DND-41 (cell line): ENCODE data around the gene SERPIND1.

ENCODE experiments used
- ATAC-seq: fragments of 200-7000 bp; cut with Tn5 transposase; 3 replicates; pipeline ENCODE4 v1.9.1; 2021; ENCODE audit warnings: low read depth; ENCODE audit not compliant: insufficient read depth
- DNase-seq: peaks from one replicate; pipeline ENCODE4 v3.0.0-alpha.2; 2020
- H2AFZ ChIP-seq: 2 replicates; pipeline ENCODE4 v1.6.0; 2012; ENCODE audit warnings: low read depth, low read length
- H3K27ac ChIP-seq: 2 replicates; pipeline ENCODE4 v1.5.1; 2012; ENCODE audit warnings: low read length, inconsistent platforms
- H3K27me3 ChIP-seq: fragments of 200-600 bp; sonication (generic); 2 replicates; pipeline ENCODE4 v1.6.0; 2012; ENCODE audit warnings: low read length, mild to moderate bottlenecking, inconsistent platforms; ENCODE audit not compliant: insufficient read depth, poor library complexity
- H3K36me3 ChIP-seq: 2 replicates; pipeline ENCODE4 v1.5.1; 2012; ENCODE audit warnings: low read length, inconsistent platforms; ENCODE audit not compliant: insufficient read depth
- H3K4me1 ChIP-seq: 2 replicates; pipeline ENCODE4 v1.5.1; 2012; ENCODE audit warnings: mild to moderate bottlenecking, low read length; ENCODE audit not compliant: insufficient read depth
- H3K4me2 ChIP-seq: 2 replicates; pipeline ENCODE4 v1.6.0; 2012; ENCODE audit warnings: mild to moderate bottlenecking, moderate library complexity, low read length, inconsistent platforms; ENCODE audit not compliant: insufficient read depth
- H3K4me3 ChIP-seq, 2 experiments: fragments of 200-600 bp in 1 of 2; shearing (Covaris generic) in 1 of 2; 2 replicates each; pipeline ENCODE4 v1.5.1; 2012 to 2016; ENCODE audit warnings: inconsistent platforms in 2 of 2, low read length in 2 of 2, mild to moderate bottlenecking in 2 of 2, low read depth in 1 of 2, moderate library complexity in 1 of 2
- H3K79me2 ChIP-seq: 2 replicates; pipeline ENCODE4 v1.6.0; 2012; ENCODE audit warnings: low read length, inconsistent platforms; ENCODE audit not compliant: insufficient read depth
- H3K9ac ChIP-seq: 2 replicates; pipeline ENCODE4 v1.6.0; 2012; ENCODE audit warnings: low read depth, mild to moderate bottlenecking, inconsistent platforms, low read length, moderate library complexity
- H3K9me3 ChIP-seq: 2 replicates; pipeline ENCODE4 v1.5.1; 2012; ENCODE audit warnings: low read length, moderate library complexity, mild to moderate bottlenecking, inconsistent platforms; ENCODE audit not compliant: insufficient read depth, severe bottlenecking
- H4K20me1 ChIP-seq: 2 replicates; pipeline ENCODE4 v1.6.0; 2012; ENCODE audit warnings: low read length; ENCODE audit not compliant: insufficient read depth
- EZH2 ChIP-seq: IDR thresholded peaks from 3 replicates; pipeline ENCODE4 v1.6.1; 2012; ENCODE audit warnings: borderline replicate concordance, low read depth, mild to moderate bottlenecking, moderate library complexity, low read length, inconsistent platforms; ENCODE audit not compliant: severe bottlenecking
- TF ChIP-seq, protein P1 (sequence below): IDR thresholded peaks from 2 replicates; pipeline ENCODE4 v1.5.1; 2012; ENCODE audit warnings: borderline replicate concordance, low read length, moderate library complexity, mild to moderate bottlenecking; ENCODE audit not compliant: poor library complexity, severe bottlenecking; ENCODE audit errors: extremely low read depth

SERPIND1 gene

DNA sequence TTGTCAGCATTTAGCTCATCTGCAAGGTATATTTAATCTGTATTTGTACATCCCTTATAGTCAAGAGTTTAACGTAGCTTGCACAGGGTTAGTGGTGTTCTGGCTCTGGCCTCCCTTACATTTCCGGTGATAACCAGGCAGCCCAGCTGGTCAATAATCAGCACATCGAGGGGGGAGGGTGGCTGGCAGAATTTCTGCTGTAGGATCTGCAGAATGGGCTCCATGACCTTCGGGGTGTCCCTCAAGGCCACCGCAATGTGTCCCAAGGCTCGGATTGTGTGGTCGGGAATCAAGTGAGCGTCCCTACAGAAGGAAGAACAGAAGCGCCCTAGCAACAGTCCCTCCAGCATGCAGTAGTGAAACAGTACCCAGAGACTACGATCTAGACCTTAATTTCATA, 25.1 kb downstream of the SERPIND1 start:
- no peaks in the 10 kb centered on the region for H3K4me1 ChIP-seq
- H3K4me2 ChIP-seq, result no peak overlapping the region
- peaks cover 89% of the 10 kb centered on the region for H3K36me3 ChIP-seq
- H4K20me1 ChIP-seq, result no peaks in the 10 kb centered on the region
- ATAC-seq, result no peak
- no peak overlapping the region for H2AFZ ChIP-seq
- no peaks in the 10 kb centered on the region for H3K27me3 ChIP-seq
- TF ChIP-seq EZH2, result no peak
- TF ChIP-seq, protein P1, sequence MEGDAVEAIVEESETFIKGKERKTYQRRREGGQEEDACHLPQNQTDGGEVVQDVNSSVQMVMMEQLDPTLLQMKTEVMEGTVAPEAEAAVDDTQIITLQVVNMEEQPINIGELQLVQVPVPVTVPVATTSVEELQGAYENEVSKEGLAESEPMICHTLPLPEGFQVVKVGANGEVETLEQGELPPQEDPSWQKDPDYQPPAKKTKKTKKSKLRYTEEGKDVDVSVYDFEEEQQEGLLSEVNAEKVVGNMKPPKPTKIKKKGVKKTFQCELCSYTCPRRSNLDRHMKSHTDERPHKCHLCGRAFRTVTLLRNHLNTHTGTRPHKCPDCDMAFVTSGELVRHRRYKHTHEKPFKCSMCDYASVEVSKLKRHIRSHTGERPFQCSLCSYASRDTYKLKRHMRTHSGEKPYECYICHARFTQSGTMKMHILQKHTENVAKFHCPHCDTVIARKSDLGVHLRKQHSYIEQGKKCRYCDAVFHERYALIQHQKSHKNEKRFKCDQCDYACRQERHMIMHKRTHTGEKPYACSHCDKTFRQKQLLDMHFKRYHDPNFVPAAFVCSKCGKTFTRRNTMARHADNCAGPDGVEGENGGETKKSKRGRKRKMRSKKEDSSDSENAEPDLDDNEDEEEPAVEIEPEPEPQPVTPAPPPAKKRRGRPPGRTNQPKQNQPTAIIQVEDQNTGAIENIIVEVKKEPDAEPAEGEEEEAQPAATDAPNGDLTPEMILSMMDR, result no peak
- no peak for DNase-seq
- no peak overlapping the region for H3K9ac ChIP-seq
- no peaks in the 10 kb centered on the region for H3K9me3 ChIP-seq
- no peak overlapping the region for H3K27ac ChIP-seq
- H3K4me3 ChIP-seq, result no peak overlapping the region
- H3K79me2 ChIP-seq, result no peaks in the 10 kb centered on the region

DNA sequence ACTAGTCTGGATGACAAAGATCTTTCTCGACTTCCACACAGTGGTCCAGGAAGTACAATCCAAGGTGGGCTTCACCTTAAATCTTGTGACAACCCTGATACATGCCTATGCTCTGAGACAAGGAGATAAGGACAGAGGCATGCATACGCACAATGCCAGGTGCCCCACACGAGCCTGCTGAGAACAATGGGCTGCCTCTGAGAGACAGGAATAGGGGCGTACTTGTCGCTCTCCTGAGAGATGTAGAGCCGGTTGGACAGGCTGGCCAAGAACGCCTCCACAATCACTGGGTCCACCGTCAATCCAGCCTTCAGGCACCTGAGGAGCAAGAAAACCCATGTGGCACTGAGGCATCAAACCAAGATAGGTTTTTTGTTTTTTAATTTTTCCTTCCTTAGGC, 25.5 kb downstream of the SERPIND1 start:
- Histone ChIP-seq H3K4me2 (no peak overlapping the region), H3K4me1 (no peaks in the 10 kb centered on the region), H3K27me3 (no peaks in the 10 kb centered on the region), H3K36me3 (peaks cover 89% of the 10 kb centered on the region), H4K20me1 (no peaks in the 10 kb centered on the region), H3K4me3 (no peak overlapping the region), H3K79me2 (no peaks in the 10 kb centered on the region), H3K27ac (no peak overlapping the region), H3K9ac (no peak overlapping the region), H2AFZ (no peak overlapping the region), H3K9me3 (no peaks in the 10 kb centered on the region)
- DNase-seq, result no peak
- no peak for TF ChIP-seq EZH2
- TF ChIP-seq, protein P1, result no peak
- ATAC-seq, result no peak

DNA sequence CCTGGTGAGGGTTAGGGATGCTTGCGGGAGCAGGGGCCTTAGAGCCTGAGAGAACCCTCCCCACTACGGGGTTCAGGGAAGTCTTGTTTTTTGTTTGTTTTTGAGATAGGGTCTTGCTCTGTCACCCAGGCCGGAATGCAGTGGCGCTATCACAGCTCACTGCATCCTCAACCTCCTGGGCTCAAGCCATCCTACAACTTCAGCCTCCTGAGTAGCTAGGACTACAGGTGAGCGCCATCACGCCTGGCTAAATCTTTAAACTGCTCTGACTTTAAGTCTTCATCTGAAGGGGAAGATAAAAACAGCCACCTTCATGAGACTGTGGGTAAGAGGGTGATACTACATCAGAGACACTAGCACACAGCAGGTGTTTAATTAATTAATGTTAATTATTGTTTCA, 28.5 kb downstream of the SERPIND1 start:
- H3K79me2 ChIP-seq, result no peaks in the 10 kb centered on the region
- no peak overlapping the region for H3K4me3 ChIP-seq
- H3K9ac ChIP-seq, result no peak overlapping the region
- peaks cover 92% of the 10 kb centered on the region for H3K36me3 ChIP-seq
- no peaks in the 10 kb centered on the region for H3K27me3 ChIP-seq
- no peak for TF ChIP-seq EZH2
- TF ChIP-seq, protein P1, result no peak
- no peak overlapping the region for H3K4me2 ChIP-seq
- H3K4me1 ChIP-seq, result no peaks in the 10 kb centered on the region
- no peak overlapping the region for H3K27ac ChIP-seq
- DNase-seq, result no peak
- no peak for ATAC-seq
- H2AFZ ChIP-seq, result no peak overlapping the region
- H3K9me3 ChIP-seq, result no peaks in the 10 kb centered on the region
- H4K20me1 ChIP-seq, result no peaks in the 10 kb centered on the region; the same call in 1 of the 2 replicates
